NCI-H226 (cell line): ENCODE results near the gene CCDC13.

ENCODE experiments used
- DNase-seq: peaks from one replicate; pipeline ENCODE4 v3.0.0-alpha.2; 2015

CCDC13 gene

DNA sequence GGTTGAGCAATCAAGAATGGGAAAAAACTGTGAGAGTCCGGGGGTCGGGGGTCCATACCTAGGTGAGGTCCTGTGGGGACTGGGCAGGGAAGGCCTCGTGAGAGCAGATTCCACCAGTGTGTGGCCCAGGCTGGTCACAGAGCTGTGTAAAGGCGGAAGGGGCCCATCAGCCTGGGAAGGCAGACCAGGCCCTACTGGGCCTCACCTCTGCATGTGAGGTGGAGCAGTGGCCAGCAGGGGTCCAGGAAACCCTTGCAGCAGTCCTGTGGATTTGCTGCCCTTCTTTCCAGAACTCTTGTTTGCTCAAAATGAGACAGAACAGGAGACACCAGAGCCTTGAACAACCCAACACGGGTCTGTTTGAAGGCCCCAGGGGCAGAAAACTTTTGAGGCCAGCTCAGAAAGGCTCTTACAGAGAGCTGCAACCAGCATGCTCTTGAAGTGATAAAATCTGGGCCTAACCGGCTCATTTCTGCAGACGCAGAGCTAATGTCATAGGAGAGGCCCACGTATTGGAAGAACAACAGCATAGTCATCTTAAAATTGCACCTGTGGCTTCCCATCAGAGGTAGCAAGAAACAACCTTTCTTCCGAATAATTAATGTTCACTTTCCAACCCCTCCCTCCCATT is 40.1 kb downstream of the CCDC13 start:
- DNase-seq, result no peak

DNA sequence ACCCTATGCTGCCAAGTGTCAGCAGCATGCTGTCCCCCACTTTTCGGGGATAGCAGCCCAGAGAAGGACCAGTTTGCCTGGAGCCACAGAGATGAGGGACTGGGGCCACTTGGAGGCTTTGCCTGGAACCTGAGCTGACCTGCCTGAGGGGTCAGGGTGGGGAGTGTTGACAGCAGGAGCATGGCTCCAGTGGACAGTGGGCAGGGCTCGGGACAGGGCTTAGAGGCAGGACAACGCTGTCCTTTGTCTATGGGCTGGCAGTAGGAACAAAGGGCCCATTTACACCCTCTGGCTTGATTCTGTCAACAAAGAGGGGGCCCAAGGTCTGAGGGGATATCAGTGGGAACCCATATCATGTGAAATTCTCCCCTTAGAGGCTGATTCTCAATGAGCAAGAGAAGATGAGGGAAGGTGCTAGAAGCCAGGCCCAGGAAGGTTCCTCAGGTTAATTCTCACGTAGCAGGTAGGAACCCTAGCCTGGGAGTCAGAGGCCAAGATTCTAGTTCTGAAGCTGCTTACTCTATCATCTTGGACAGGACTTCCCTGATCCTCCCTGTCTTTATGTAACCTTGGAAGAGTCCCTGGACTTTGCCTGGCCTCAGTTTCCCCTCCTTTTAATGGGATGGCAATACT is 40.7 kb downstream of the CCDC13 start:
- DNase-seq, result no peak

DNA sequence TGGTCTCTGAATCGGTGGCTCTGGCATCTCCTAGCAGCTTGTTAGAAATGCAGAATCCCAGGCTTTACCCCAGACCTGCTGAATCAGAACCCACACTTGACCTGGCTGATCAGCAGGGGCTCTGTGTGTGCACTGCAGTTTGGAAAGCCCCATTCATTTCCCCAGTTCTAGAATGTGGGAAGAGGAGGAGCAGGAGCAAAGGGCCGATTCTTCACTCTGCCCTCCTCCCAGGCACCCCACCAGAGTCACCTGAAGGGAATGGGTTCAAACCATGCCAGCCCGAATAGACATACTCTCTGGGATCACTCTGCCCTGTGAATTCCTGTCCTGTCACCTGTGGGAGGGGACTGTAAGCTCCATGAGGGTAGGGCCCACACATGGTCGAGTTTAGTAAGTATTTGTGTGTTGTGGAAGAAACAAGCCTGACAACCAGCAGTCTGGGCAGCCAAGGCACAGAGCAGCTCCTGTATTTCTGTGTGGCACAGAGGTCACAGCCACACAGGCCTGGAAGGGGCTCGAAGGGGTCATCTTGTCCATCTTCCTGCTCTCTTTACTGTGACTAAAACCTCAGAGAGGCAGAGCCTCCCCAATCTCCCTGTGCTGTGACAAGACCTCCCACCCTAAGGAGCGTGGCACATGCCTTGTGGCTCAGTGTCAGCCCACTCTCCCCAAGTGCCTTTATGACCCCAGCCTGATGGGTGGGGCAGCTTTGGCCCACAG is 41.4 kb downstream of the CCDC13 start:
- DNase-seq, result no peak

DNA sequence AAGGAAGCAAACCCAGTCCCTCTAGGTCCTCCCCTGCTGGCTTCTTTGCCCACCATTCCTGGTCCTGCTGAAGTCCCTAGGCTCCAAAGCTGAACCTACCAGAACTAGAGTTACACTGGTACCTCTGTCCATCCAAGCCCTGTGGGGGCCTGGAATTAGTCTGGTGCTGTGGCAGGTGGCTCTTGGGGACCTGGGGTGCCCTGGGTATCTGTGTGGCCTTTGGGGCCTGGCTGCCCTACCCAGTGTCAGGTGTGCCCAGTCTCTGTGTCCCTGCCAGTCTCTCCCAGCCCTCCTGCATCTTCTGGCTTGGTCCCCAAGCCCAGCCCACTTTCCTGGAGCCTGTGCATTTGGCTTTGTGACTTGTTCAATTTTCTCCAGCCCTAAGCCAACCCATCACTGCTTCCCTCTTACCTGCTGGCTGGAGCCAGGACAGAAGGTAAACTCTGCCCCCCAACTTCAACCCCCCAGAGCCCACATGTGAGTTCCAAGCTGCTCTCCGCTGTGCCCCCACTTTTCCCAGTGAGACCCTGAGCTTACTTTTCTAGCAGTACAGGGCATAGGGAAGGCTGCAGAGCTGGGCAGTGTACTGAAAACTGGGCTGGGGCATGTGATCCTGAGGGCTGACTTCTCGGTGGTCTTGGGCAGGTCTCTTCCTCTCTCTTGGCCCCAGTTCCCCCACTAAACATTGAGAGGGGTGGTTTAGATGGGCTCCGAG is 42.2 kb downstream of the CCDC13 start:
- DNase-seq, result no peak

DNA sequence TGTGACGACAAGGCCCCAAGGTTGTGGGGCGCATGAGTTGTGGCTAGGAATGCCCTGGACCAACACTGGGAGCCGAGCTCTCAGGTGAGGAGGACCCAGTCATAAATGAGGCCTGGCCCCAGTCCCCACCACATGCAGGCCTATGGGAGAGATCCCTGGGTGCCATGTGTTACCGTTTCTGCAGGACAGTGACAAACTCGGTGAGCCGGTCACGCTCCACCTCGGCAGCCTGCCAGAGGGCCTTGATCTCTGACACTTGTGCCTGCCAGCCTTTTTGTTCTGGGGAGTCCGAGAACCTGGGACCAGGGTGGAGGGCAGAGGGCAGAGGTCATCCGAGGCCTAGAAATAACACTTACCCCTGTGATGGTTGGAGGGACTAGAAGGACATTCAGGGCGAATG is 42.8 kb downstream of the CCDC13 start:
- no peak for DNase-seq

DNA sequence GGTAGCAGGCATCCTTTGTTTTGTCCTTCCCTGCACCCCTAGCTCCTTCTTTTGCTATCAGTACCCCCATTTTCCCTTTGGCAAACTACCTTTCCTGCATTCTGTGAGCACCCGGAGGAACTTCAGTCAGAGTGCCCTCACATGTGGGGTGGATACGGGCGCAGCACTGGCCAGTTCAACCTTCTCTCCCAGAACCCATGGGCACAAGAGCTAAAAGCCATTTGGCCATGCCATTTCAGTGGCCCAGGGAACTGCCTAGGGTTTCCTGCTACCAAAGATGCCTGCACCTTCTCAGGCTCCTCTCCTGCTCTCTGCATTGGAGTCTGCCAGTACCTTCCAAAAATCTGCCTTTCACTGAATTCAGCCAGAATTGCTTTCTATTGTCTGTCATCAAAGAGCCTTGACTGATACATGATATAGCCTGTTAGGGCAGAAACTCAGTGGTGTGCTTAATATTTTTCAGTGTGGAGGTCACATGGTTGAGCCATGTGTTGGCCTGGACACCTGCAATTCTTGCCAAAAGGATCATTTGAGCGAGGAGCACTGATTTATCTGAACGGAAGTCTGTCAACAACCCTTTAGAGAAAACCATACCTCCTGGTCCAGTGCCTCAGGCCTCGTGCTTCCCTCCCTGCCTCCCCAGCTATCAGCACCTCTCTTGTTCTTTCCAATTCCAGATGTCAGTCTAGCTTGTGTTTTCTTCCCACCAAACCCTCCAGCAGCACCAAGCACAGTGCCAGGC is 43.5 kb downstream of the CCDC13 start:
- DNase-seq, result no peak

DNA sequence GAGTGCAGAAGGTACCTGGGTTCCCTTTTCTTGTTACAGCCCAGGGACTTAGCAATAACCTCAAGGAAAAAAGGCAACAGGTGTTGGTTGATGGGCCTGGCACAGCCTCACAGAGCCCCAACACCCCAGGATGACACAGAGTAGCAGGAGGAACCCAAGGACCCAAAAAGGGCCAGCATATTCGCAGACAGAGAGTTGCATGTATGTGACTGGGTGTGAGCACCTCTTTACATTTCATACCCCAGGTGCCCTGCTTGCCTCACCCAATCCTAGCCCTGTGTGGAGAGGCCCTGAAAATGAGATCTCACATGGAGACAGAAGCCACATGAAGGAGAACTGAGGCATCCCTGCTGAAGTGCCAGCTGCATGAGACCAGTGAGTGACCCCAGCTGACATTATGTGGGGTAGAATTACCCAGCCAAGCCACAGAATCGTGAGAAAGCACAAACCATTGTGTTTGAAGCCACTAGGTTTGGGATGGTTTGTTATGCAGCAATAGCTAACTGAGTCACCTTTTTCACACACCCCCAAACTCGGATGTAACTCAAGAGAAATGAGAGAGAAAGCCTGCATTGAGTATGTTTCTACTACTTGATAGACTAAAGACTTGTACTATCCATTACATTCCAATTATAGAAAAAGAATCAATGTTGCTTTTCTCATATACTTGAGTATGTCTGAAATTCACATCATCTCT is 44.2 kb downstream of the CCDC13 start:
- DNase-seq, result no peak

DNA sequence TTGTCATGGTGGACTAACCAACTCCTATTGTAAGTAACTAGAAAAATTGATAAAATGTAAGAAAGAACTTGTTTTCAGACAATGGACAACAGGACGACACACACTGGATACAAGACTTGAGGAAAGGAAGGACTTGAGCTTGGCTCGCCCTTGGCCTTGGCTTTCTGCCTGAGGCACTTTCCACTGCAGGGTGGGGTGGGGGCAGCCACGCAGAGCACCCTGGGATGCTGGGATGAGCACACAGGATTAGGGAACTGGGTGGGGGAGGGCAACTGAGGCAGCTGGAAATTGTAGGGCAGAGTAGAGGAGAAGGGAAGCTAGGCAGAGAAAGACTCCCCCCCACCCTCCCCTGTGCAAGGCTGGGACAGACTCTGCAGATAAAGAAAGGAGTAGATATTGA is 45.0 kb downstream of the CCDC13 start:
- no peak for DNase-seq

DNA sequence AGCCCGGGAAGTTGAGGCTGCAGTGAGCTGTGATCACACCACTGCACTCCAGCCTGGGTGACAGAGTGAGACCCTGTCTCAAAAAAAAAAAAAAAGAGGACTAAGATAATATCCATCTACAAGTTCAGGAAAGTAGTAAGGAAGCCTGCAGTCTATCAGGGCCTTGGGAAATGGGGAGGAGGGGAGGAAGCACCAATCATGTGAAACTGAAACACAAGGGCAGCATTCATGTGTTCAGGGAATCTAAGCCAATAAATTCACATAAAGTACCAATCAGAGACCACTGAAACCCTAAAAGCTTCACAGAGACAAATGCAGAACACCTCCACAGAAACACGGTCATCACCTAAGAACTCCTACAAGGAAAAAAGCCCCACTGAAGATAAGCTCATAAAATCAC is 47.6 kb downstream of the CCDC13 start:
- no peak for DNase-seq

DNA sequence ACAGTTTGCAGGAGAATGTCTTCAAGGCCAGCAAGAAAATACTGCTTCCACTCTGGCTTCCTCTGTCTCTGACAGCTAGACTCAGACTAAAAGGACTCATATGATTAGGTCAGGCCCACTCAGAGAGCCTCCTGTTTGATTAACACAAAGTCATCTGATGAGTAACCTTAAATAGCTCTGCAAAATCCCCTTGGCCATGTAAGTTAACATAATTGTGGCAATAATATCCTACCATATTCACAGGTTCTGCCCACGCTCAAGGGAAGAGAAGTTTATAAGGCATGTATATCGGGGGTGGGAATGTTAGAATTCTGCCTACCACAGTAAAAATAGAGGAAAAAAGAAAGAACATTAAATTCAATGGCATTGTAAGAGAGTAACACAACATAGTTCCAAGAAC is 49.8 kb downstream of the CCDC13 start:
- DNase-seq, result no peak
